ENCODE measurements around the gene TNRC6B.
"Not testable (repeated sequence)": the region's sequence is repeated elsewhere in the genome, so short reads cannot be mapped to it uniquely, and the experiment has no call there.

TNRC6B gene

GRCh38 chr22:40216041-40216756 is 38.5 kb downstream of the TNRC6B start:
- DNase-seq, result no peak

DNA sequence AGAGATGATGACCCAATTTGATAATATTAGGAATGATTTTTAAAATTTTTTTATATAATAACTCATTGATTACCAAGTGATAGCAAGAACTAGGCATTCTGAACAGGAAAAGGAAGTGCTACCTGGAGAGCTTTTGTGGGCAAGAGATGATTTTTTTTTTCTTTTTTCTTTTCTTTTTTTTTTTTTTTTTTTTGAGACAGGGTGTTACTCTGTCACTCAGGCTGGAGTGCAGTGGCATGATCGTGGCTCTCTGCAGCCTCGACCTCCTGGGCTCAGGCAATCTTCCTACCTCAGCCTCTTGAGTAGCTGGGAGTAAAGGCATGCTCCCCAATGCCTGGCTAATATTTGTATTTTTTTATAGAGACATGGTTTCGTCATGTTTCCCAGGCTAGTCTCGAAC is 40.4 kb downstream of the TNRC6B start:
- DNase-seq, result no peak

DNA sequence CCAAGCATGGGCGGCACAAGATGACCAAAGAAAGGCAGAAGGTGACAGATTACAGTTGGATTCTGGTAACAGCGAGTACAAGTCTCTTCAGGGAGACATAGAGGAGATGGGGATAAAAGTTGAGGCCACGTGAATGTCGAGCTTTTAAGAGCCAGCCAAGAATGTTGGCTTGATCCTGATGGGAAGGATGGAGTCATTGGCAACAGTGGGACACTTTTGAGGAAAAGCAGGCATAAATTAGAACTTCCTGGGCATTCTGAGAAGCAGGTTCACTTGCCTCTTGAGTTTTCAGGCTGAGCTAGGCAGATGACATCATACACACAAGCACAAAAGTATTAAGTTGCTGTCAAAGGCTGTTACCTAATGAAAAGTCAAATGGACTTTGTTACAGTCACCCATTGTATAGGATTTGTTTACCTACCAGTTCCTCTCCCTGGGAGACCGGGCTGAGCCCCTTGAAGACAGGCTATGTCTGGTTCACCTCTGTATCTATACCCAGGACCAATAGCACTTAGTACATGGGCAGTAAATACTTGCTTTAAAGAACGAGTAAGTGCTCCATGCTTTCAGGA is 41.1 kb downstream of the TNRC6B start:
- DNase-seq, result no peak

GRCh38 chr22:40220316-40221054 is 42.8 kb downstream of the TNRC6B start:
- no peak for DNase-seq

DNA sequence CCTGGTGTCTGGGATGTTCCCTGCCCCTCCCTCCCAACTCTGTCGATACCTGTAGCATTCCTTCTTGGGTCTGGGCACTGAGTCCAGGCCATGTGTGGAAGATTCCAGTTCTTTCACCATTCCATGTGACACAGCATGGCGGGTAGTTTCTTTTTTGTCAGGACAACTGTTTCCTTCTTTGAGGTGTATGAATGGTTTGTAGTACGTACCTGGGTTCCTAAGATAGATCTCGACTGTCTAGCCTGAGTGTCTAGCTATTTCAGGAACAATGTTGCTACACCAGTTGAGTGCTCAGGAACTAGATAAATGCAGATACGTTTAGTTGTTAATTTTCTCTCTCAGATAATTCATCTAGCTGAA is 43.3 kb downstream of the TNRC6B start:
- no peak for DNase-seq

GRCh38 chr22:40222979-40223378 is 45.3 kb downstream of the TNRC6B start:
- DNase-seq, result not testable (repeated sequence)

- peak; percentile 42 to 74 for DNase-seq
Measured at GRCh38 chr22:40224702-40225101, 47.0 kb downstream of the TNRC6B start.

GRCh38 chr22:40226620-40227019 is 48.9 kb downstream of the TNRC6B start:
- DNase-seq, result no peak

DNA sequence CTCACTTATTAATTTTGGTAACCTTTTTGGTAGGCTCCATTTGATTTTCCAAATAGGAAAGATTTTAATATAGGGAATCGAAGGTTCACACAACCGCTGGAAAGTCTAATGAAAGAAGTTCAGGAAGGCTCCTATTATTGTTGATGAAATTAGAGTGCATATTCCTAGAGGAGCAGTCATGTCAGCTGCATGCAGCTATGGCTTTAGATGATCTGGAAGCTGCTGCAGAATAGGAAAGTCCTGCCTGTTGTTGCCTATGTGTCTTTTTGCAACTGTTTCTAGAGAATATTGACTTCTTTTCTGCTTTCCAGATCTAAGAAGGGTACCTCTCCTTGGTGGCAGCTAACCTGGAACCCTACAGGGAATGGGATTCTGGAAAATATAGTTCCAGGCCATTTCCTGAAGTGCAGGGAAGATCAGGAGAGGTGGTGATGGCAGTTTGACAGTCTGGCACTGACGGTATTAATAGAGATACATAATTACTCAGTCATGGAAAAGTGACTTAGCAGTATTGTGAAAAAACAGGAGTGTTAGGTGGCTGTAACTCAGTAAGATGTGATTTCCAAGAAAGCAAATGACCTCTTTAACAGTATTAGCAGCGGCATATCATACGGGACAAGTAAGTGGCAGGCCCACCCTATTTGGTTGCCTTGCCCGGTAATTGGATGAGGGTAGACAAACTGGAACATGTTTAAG is 54.0 kb downstream of the TNRC6B start:
- no peak for DNase-seq

GRCh38 chr22:40232624-40233023 is 54.9 kb downstream of the TNRC6B start:
- no peak for DNase-seq

- DNase-seq, result no peak
Measured at GRCh38 chr22:40233886-40234285, 56.2 kb downstream of the TNRC6B start.

- no peak for DNase-seq
Measured at GRCh38 chr22:40234658-40235057, 56.9 kb downstream of the TNRC6B start.

DNA sequence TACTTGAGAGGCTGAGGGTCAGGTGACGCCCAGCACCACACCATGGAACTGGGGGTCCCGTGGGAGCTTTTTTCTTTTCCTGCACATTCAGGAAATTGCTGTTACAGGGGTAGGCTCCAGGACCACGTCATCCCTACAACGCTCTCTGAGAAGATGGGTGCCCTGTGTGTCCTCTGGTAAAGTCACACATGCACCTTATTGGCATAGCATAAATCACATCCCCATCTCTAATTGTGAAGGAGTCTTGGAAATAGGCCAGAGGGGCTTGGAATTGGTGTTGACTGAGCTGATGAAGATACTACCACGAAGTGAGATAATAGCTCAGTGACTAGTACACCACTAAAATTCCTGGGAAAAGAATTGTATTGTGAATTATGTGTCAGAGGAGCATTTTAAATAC is 57.6 kb downstream of the TNRC6B start:
- DNase-seq, result no peak

- DNase-seq, result no peak
Measured at GRCh38 chr22:40236131-40236665, 58.5 kb downstream of the TNRC6B start.

GRCh38 chr22:40237241-40237640 is 59.5 kb downstream of the TNRC6B start:
- DNase-seq, result no peak

- no peak for DNase-seq
Measured at GRCh38 chr22:40237788-40238424, 60.2 kb downstream of the TNRC6B start.

GRCh38 chr22:40238425-40239344 is 61.0 kb downstream of the TNRC6B start:
- no peak for DNase-seq

DNA sequence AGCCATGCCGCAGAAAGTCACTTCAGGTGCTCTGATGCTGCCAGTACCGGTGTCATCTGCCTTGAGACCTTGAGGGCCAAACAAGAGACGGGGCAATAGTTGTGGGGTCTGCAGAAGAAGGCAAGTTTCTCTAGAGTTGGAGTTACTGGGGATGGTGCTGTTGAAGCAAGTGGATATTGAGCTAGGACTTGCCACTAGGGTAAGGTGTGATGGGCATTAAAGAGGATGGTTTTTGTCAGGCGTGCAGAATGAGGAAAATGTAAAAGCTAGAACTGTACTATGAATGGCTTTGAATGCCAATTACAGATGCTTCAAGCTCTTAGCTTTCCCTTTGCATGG is 61.6 kb downstream of the TNRC6B start:
- no peak for DNase-seq

DNA sequence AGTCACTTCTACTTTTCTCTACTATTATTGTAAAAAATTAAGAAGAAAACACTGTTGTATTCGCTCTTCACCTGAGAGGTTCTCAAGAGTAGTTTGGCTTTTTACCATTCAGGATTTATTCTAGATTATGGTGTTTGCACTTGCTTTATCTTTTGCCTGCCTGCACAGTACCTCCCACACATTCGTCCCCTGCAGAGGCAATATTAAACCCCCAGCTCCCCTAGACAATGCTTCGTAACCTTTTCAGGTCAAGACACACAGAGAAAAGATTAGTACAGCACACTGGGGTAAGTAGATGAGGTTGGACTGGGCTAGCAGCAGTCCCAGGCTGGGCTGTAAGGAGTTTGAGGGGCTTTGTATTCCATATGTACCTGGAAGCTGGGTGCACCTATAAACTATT is 62.4 kb downstream of the TNRC6B start:
- no peak for DNase-seq

DNA sequence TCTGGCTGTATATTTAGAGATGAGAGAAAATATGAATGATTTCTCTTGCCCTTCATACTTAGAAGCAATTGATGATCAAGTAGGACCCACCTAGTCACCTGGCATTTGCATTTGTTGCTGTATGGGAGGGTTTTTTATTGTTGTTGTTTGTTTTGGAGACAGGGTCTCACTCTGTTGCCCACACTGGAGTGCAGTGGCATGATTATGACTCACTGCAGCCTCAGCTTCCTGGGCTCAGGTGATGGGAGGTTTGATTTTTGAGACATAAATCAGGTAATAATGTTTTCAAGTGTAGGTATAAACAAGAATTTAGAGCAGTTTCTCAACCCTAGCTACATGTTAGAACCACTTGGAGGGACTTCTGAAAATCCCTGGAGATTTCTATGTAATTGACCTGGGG is 63.0 kb downstream of the TNRC6B start:
- no peak for DNase-seq

GRCh38 chr22:40241200-40241763 is 63.6 kb downstream of the TNRC6B start:
- DNase-seq, result peak in 1 of 2 experiments; percentile 38

GRCh38 chr22:40243891-40244290 is 66.2 kb downstream of the TNRC6B start:
- DNase-seq, result no peak

Measured in stimulated activated CD4-positive, alpha-beta T cell treated with anti-CD3 and anti-CD28 coated beads, Interleukin-4, amount 100 ng/mL, for 4 hours (primary cell).